Measurements from ENCODE around the gene MORN1.

MORN1 gene

DNA sequence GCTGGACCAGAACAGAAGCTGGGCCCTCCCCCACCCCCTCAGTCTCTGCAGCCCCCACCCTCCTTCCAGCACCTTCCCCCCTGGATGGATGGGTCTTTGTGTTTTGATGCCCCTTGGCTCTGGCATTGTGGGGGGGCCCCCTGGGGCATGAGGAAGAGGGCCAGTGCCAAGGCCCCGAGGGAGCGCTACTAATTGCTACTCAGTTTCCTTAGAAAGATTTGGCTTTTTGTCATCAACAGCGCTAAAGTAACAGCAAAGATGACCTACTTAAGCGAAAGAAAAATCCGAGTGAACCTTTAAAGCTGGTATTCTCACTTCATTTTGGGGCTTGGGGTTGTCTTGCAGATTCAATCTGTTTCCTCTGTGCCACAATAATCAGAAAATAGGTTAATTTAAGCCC, 99.8 kb downstream of the MORN1 start:
- no peak overlapping the region for H3K27ac ChIP-seq
- TF ChIP-seq CTCF (IDR thresholded peaks at IDR 0.05; ENCODE audit: low read depth, low read length): no peak
- no peaks in the 10 kb centered on the region; the same call in 1 of the 2 replicates for H3K36me3 ChIP-seq
- no peak for DNase-seq
- H3K27me3 ChIP-seq (ENCODE audit: insufficient read depth, low read depth, severe bottlenecking): no peaks in the 10 kb centered on the region
- no peak overlapping the region for H3K4me3 ChIP-seq (ENCODE audit: low read depth, low read length)
- H3K9me3 ChIP-seq (ENCODE audit: severe bottlenecking): no peaks in the 10 kb centered on the region

- no peak for DNase-seq
- no peak for TF ChIP-seq CTCF (IDR thresholded peaks at IDR 0.05; ENCODE audit: low read depth, low read length)
- Histone ChIP-seq H3K9me3 (ENCODE audit: severe bottlenecking) (no peaks in the 10 kb centered on the region), H3K4me3 (ENCODE audit: low read depth, low read length) (no peak overlapping the region), H3K27me3 (ENCODE audit: insufficient read depth, low read depth, severe bottlenecking) (no peaks in the 10 kb centered on the region), H3K36me3 (no peaks in the 10 kb centered on the region; the same call in 1 of the 2 replicates), H3K27ac (no peak overlapping the region)
Measured at GRCh38 chr1:2290595-2291510, 100.5 kb downstream of the MORN1 start.

DNA sequence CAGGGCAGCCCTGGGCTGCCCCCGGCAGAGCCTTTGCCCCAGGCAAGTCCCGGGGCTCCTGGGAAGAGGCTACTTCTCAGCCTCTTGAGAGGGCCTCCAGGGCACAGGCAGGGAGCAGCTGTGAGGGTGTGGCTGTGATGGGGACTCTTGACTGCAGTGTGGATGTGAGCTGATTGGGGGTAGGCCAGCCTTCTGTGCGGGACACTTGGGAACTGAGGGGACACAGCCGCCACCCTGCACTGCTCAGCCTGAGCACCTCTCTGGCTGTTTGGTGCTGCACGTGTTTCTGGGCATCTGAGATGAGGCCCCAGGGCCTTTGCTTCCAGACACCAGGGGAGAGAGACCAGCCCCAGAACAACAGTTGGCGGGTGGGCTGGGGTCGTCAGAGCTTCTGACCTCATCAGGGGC, 101.2 kb downstream of the MORN1 start:
- DNase-seq: no peak
- Histone ChIP-seq H3K36me3 (no peaks in the 10 kb centered on the region; the same call in 1 of the 2 replicates), H3K27me3 (ENCODE audit: insufficient read depth, low read depth, severe bottlenecking) (no peaks in the 10 kb centered on the region), H3K27ac (no peak overlapping the region), H3K9me3 (ENCODE audit: severe bottlenecking) (no peaks in the 10 kb centered on the region), H3K4me3 (ENCODE audit: low read depth, low read length) (no peak overlapping the region)
- no peak for TF ChIP-seq CTCF (IDR thresholded peaks at IDR 0.05; ENCODE audit: low read depth, low read length)

DNA sequence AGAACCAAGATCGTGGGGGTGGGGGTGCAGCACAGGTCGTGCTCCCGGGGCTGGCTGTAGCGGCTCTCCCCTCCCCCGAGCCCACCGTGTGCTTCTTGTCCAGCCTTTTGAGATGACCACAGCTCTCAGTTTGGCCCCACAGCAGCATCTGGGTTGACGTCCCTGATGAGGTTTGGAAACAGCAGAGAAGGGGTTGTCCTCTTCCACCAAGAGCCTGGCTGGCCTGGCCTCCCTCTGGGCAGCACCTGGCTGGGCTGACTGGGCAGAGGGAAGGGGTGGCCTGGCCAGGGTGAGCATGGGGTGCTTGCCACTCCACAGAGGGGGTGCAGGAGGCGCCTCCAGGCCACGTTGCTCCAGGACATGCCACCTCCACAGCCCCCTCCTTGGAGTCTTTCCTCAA, 101.7 kb downstream of the MORN1 start:
- TF ChIP-seq CTCF (IDR thresholded peaks at IDR 0.05; ENCODE audit: low read depth, low read length): no peak
- DNase-seq: no peak
- Histone ChIP-seq H3K27ac (no peak overlapping the region), H3K36me3 (no peaks in the 10 kb centered on the region; the same call in none of the 2 replicates), H3K27me3 (ENCODE audit: insufficient read depth, low read depth, severe bottlenecking) (no peaks in the 10 kb centered on the region), H3K9me3 (ENCODE audit: severe bottlenecking) (no peaks in the 10 kb centered on the region), H3K4me3 (ENCODE audit: low read depth, low read length) (no peak overlapping the region)

- DNase-seq: no peak
- Histone ChIP-seq H3K27me3 (ENCODE audit: insufficient read depth, low read depth, severe bottlenecking) (no peaks in the 10 kb centered on the region), H3K36me3 (no peaks in the 10 kb centered on the region; the same call in none of the 2 replicates), H3K9me3 (ENCODE audit: severe bottlenecking) (no peaks in the 10 kb centered on the region), H3K4me3 (ENCODE audit: low read depth, low read length) (no peak overlapping the region), H3K27ac (no peak overlapping the region)
- TF ChIP-seq CTCF (IDR thresholded peaks at IDR 0.05; ENCODE audit: low read depth, low read length): no peak
Measured at GRCh38 chr1:2288816-2289536, 102.4 kb downstream of the MORN1 start.
